Adipocyte (in vitro differentiated cells): ENCODE data around the gene LDLRAD3.
"Not testable (repeated sequence)": the region's sequence is repeated elsewhere in the genome, so short reads cannot be mapped to it uniquely, and the experiment has no call there.

Experiments used
- DNase-seq: peaks from one replicate; pipeline ENCODE4 v3.0.0-alpha.2; 2015; ENCODE audit warnings: low read depth
- H3K27me3 ChIP-seq: replicated peaks from 2 replicates; pipeline ENCODE4 v1.7.0; 2013; ENCODE audit warnings: mild to moderate bottlenecking, low read length, moderate library complexity; ENCODE audit not compliant: control insufficient read depth, insufficient read depth
- H3K36me3 ChIP-seq: 2 replicates; pipeline ENCODE4 v1.7.0; 2013; ENCODE audit warnings: low read length, mild to moderate bottlenecking, moderate library complexity; ENCODE audit not compliant: control insufficient read depth, insufficient read depth, severe bottlenecking
- H3K4me1 ChIP-seq: 2 replicates; pipeline ENCODE4 v1.7.0; 2013; ENCODE audit warnings: mild to moderate bottlenecking, low read length, moderate library complexity; ENCODE audit not compliant: control insufficient read depth, insufficient read depth
- H3K4me3 ChIP-seq: 2 replicates; pipeline ENCODE4 v1.7.0; 2013; ENCODE audit warnings: mild to moderate bottlenecking, low read length, moderate library complexity
- H3K9ac ChIP-seq: 2 replicates; pipeline ENCODE4 v1.7.0; 2013; ENCODE audit warnings: mild to moderate bottlenecking, low read length, moderate library complexity
- H3K9me3 ChIP-seq: 2 replicates; pipeline ENCODE4 v1.7.0; 2013; ENCODE audit warnings: mild to moderate bottlenecking, low read length, moderate library complexity; ENCODE audit not compliant: control insufficient read depth

The LDLRAD3 gene

DNA sequence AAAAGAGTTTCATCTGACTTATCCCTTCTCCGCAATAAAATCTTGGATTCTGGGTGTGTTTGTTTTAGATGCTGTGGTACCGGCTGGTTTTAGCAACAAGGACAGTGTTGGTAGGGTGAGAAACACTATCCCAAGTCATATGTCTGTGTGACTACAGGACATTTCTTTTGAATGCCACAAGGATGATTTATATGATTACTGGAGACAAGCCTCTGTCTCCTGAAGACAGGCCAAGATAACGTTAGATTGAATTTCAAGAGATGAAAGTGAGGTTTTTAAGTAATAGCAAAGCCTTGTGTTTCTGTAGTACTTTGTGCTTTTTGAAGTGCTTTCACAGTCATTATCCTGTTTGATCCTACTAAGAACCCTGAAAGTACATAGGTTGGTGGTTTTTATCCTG is 243.8 kb downstream of the LDLRAD3 start:
- Histone ChIP-seq H3K9ac (no peak overlapping the region), H3K4me1 (peaks cover 16% of the 10 kb centered on the region), H3K36me3 (no peaks in the 10 kb centered on the region), H3K9me3 (no peaks in the 10 kb centered on the region), H3K27me3 (no peaks in the 10 kb centered on the region), H3K4me3 (no peak overlapping the region)
- no peak for DNase-seq

DNA sequence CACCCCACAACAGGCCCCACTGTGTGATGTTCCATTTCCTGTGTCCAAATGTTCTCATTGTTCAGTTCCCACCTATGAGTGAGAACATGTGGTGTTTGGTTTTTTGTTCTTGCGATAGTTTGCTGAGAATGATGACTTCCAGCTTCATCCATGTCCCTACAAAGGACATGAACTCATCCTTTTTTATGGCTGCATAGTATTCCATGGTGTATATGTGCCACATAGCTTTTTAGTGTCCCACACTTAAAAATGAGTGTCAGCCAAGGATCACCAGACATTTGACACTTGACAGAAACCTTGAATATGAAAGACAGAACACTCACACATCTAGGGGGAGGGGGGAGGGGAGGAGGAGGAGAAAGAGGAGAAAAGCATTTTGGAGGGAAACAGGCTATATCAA is 245.9 kb downstream of the LDLRAD3 start:
- not testable (repeated sequence) for H3K4me3 ChIP-seq, H3K9me3 ChIP-seq, H3K36me3 ChIP-seq, DNase-seq, H3K9ac ChIP-seq, H3K27me3 ChIP-seq
- H3K4me1 ChIP-seq, result peaks cover 25% of the 10 kb centered on the region

DNA sequence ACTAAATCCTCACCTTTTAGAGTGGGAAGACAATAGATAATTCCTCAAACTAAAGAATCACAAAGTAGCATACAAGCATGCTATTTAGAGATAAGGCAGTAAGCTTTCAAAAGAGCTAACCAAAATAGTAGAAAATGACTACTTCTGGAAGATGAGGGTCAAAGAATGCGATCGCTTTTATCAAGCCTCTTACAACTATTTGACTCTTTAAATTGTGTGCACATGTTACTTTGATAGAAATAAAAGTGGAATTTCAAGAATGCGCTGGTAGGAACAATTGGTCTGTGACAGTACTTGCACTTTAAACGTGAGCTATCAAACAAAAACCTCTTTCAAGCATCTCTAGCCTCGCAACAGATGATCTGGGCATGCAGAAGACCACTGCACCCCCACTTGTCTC is 248.1 kb downstream of the LDLRAD3 start:
- H3K9ac ChIP-seq, result no peak overlapping the region
- no peaks in the 10 kb centered on the region for H3K27me3 ChIP-seq
- no peaks in the 10 kb centered on the region for H3K9me3 ChIP-seq
- H3K36me3 ChIP-seq, result no peaks in the 10 kb centered on the region
- DNase-seq, result peak; percentile 3
- H3K4me3 ChIP-seq, result no peak overlapping the region
- peaks cover 23% of the 10 kb centered on the region for H3K4me1 ChIP-seq

DNA sequence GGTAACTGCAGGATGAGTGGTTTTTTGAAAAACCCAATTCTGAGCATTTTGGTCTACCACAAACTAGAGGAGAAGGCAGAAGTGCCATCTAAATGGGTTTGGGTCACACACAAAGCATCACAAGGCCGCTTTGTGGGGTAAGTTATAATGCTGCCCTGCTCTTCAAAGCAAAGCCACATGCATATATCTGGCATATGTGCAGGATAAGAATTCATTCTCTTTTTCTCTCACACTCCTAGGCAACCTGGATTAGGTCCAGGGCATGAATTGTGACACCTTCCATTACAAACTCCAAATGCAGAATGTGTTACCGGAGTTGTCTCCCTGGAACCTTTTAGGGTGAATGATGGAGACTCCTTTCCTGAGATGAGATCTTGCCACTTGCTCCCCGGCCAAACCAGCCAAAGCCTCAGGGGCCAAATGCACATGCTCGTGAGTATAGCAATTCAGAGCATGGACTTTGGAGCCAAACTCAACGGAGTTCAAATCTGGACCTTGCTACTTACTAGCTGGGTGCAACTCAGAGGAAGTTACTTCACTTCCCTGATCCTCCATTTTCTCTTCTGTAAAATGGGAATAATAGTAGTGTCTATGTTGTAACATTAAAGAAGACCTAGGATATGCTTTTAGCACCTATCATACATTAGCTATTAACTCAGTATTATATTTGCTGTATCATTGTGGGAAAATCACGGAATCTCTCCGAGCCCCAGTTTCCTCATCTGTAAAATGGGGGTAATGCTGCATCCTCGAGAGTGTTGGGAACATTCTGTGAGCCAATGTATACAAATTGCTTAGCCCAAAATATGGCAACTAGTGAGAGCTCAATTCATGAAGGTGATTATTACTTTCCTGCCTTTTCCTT is 248.8 kb downstream of the LDLRAD3 start:
- H3K9me3 ChIP-seq, result no peaks in the 10 kb centered on the region

DNA sequence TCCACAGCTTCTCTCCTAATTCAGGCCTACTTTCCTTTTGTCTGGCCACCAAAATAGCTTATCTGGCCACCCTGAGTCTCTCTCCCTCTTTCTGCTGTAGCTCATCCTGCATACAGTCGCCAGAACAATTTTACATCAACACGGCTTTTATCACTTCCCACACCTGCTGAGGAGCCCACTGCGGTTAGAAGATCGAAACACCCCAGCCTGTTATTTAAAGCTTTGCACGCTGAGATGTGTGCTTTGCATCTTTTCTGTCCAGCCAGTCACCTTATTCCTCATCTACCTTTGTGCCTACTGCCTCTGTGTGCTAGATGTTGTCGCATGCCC is 249.4 kb downstream of the LDLRAD3 start:
- H3K9ac ChIP-seq, result no peak overlapping the region
- H3K9me3 ChIP-seq, result no peaks in the 10 kb centered on the region
- peaks cover under 1% of the 10 kb centered on the region for H3K36me3 ChIP-seq
- H3K27me3 ChIP-seq, result no peaks in the 10 kb centered on the region
- peaks cover 29% of the 10 kb centered on the region for H3K4me1 ChIP-seq
- H3K4me3 ChIP-seq, result no peak overlapping the region
- no peak for DNase-seq

More for the DNA sequence above, 248.8 kb downstream of the LDLRAD3 start:
- peaks cover 29% of the 10 kb centered on the region for H3K4me1 ChIP-seq
- H3K36me3 ChIP-seq, result no peaks in the 10 kb centered on the region
- DNase-seq, result no peak
- H3K4me3 ChIP-seq, result no peak overlapping the region
- no peaks in the 10 kb centered on the region for H3K27me3 ChIP-seq
- no peak overlapping the region for H3K9ac ChIP-seq

DNA sequence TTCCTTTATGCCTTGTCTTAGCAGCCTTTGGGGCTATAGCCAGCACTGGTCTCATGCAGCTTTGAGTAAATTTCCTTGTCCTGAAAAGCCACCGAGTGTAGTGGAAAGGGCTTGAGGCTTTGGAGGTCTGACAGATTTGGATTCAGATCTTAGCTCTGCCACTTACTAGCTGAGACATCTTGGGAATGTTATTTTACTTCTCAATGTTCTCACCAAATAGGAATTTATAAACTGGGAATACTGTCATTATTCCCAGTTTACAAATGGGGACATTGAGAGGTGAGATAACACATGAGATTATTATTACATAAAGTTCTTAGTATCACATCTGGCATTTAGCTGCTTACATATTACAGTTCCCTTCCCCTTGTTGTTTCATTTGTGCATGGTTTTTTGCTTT is 249.9 kb downstream of the LDLRAD3 start:
- DNase-seq, result no peak
- Histone ChIP-seq H3K27me3 (no peaks in the 10 kb centered on the region), H3K4me3 (no peak overlapping the region), H3K36me3 (peaks cover 5% of the 10 kb centered on the region), H3K9ac (no peak overlapping the region), H3K9me3 (no peaks in the 10 kb centered on the region), H3K4me1 (peaks cover 29% of the 10 kb centered on the region)

DNA sequence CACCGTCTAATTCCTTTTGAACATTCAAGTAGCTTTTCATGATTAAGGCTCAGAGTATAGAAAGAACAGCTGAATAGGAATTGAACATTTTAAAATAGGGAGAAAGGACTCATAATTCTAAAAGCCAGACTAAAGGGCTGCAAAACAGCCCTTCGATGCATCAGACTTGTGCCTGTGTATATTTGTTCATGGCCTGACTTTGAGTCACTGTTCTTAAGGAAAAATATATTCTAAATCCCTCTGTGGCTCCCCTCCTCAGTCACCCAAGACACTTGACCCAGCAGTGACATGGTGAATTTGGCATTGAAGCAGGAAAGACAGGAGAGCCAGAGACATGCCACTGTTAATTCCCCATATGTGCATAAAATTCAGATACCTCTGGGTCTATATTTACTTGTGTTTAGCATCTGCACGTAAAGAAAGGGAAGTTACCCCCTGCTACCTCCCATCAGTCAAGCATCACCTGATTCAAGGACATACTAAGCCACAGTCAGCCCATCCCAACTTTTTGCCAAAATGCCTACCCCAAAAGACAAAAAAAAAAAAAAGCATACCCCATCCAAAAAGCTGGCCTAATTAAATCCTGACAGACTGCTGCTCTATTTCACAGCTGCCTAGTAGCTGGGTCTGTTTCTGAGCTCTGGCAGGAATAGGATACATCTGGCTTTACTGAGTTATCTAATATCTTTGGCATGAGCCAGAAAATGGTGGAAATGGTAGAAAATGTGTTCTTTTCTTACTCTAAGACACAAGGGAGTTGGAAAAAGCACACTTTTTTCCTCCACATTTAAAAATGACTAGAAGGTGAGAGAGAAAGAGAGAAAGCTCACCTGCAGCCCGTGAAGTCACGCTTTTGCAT is 251.9 kb downstream of the LDLRAD3 start:
- Histone ChIP-seq H3K4me1 (peaks cover 29% of the 10 kb centered on the region), H3K9me3 (no peaks in the 10 kb centered on the region), H3K36me3 (peaks cover 10% of the 10 kb centered on the region), H3K27me3 (no peaks in the 10 kb centered on the region), H3K4me3 (peak overlapping the region; percentile 30), H3K9ac (no peak overlapping the region)
- peak; percentile 74 for DNase-seq

DNA sequence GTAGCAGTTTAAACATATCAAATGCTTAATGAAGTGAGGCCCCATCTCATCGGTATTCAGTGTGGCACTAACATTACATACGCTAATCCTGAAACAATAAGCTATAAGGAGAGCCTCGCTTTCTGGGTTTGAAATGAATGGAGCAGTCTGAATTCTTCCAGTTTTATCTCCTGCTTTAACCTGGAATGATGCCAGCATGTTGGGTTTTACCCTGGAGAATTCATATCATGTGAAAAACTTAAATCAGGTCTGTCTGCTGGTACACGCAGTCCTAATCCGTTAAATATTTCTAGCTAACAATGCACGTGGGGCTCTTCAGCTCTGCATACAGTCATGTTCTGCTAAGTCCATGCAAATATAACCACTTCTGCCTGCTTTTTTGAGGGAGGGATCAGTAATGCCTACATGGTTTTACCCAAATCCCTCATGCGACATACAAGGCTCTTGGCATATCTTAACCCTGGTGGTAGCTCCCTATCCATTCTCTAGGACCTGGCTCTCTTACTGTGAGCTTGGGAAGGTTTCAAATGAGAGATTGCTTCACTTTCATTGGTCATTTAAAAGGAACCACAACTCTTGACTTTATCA is 252.6 kb downstream of the LDLRAD3 start:
- DNase-seq, result peak; percentile 57
- H3K9me3 ChIP-seq, result no peaks in the 10 kb centered on the region

DNA sequence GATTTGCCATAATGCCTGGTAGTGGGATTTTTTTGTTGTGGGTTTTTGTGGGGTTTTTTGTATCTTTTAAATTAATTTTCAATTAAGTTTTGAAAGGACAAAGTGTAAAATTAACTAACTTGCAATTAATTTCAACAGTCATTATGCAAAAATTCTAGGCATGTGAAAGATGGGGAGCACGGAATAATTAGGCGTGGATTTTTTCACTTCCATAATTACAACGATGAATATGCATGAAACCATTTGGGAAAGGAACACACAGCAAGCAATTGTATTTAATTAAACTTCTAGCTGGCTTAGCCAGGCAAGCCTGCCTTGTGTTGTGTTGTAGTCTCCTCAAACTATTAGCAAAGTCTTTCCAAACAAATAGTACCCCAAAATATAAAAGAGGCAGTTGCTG is 257.5 kb downstream of the LDLRAD3 start:
- H3K27me3 ChIP-seq, result no peaks in the 10 kb centered on the region
- no peak overlapping the region for H3K9ac ChIP-seq
- H3K36me3 ChIP-seq, result peaks cover 10% of the 10 kb centered on the region
- no peak for DNase-seq
- no peak overlapping the region for H3K4me3 ChIP-seq
- H3K4me1 ChIP-seq, result peaks cover 12% of the 10 kb centered on the region
- H3K9me3 ChIP-seq, result no peaks in the 10 kb centered on the region

More for the DNA sequence above, 252.6 kb downstream of the LDLRAD3 start:
- H3K27me3 ChIP-seq, result no peaks in the 10 kb centered on the region
- H3K4me1 ChIP-seq, result peaks cover 29% of the 10 kb centered on the region
- H3K9ac ChIP-seq, result peak overlapping the region; percentile 1
- peaks cover 10% of the 10 kb centered on the region for H3K36me3 ChIP-seq
- H3K4me3 ChIP-seq, result peak overlapping the region; percentile 30

DNA sequence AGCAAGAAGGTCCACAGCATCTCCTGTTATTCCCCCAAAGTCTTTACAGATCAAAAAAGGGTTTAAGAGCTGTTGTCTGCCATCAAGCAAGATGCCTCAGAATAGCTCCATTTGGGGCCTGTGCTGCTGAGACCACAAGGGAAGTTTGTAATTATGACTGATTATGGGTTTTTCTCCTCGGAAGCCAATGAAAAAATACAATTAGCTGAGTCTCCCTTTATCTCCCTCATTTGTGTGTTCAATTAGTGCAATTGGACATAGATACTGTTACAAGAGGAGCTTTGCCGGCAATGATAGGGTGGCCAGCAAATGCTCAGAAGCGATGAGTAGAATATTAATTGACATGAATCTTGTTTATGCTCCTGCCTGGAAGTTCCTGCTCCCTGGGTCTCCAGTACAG is 261.7 kb downstream of the LDLRAD3 start:
- Histone ChIP-seq H3K4me1 (peaks cover 6% of the 10 kb centered on the region), H3K4me3 (no peak overlapping the region), H3K27me3 (no peaks in the 10 kb centered on the region), H3K9me3 (no peaks in the 10 kb centered on the region), H3K9ac (no peak overlapping the region), H3K36me3 (no peaks in the 10 kb centered on the region)
- no peak for DNase-seq

DNA sequence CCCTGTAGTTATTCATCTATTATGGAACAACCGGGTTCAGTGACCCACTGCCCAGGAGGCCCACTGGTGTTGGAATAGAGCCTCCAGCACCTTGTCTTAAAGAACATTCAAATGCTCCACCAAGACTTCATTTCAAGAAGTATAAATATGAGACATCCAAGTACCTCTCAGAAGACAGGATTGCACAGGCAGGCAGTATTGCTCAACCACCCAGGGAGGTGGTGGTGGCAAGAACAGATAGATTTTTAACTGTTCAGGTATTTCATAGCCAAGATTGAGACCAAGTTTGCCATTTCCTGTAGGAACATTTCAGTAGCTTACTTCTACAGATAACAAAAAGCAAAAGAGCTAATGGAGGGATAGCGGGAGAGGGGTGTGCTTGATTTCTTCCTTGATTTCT is 266.7 kb downstream of the LDLRAD3 start:
- Histone ChIP-seq H3K4me3 (no peak overlapping the region), H3K9ac (no peak overlapping the region), H3K9me3 (no peaks in the 10 kb centered on the region), H3K27me3 (no peaks in the 10 kb centered on the region), H3K4me1 (peaks cover 10% of the 10 kb centered on the region), H3K36me3 (no peaks in the 10 kb centered on the region)
- DNase-seq, result no peak
